Uterus (tissue), 2 donors: ENCODE measurements around the gene ZNF576.

Experiments used
- POLR2A ChIP-seq, 2 donors: fragments of 450-650 bp; IDR thresholded peaks; one replicate each; pipeline ENCODE4 v1.6.1; 2016; ENCODE audit warnings: antibody characterized with exemption in 2 of 2, mild to moderate bottlenecking in 1 of 2, moderate library complexity in 1 of 2
- TF ChIP-seq, protein P1 (sequence below), 4 experiments: fragments of 200-600 bp in 2 of 4; fragments of 450-650 bp in 2 of 4; sonication (generic) in 2 of 4; IDR thresholded peaks; one replicate each; pipeline ENCODE4 v1.5.1; 2016 to 2019; ENCODE audit warnings: antibody characterized with exemption in 4 of 4, mild to moderate bottlenecking in 2 of 4, moderate library complexity in 1 of 4

DNA sequence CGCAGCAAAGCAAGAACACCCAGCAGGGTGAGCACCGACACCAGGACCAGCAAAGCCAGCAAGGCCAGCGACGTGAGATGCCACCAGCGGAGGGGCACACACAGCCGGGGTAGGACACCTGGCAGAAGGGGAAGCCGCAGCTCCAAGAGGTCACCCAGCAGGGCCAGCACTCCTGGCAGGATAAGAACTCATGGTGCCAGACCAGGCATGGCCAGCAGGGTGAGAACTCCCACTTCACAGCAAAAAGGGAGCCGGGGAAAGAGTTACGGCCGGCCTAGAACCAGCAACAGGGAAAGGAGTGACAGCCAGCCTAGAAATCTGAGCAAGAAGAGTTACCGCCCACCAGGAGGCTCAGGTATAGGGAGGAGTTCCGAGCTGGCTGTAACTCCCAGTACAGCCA, 16.0 kb downstream of the ZNF576 start:
- TF ChIP-seq POLR2A (IDR thresholded peaks at IDR 0.05), result no peak
- TF ChIP-seq, protein P1, sequence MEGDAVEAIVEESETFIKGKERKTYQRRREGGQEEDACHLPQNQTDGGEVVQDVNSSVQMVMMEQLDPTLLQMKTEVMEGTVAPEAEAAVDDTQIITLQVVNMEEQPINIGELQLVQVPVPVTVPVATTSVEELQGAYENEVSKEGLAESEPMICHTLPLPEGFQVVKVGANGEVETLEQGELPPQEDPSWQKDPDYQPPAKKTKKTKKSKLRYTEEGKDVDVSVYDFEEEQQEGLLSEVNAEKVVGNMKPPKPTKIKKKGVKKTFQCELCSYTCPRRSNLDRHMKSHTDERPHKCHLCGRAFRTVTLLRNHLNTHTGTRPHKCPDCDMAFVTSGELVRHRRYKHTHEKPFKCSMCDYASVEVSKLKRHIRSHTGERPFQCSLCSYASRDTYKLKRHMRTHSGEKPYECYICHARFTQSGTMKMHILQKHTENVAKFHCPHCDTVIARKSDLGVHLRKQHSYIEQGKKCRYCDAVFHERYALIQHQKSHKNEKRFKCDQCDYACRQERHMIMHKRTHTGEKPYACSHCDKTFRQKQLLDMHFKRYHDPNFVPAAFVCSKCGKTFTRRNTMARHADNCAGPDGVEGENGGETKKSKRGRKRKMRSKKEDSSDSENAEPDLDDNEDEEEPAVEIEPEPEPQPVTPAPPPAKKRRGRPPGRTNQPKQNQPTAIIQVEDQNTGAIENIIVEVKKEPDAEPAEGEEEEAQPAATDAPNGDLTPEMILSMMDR (IDR thresholded peaks at IDR 0.05), result no peak
